ENCODE results near the gene ACOX3.

DNA sequence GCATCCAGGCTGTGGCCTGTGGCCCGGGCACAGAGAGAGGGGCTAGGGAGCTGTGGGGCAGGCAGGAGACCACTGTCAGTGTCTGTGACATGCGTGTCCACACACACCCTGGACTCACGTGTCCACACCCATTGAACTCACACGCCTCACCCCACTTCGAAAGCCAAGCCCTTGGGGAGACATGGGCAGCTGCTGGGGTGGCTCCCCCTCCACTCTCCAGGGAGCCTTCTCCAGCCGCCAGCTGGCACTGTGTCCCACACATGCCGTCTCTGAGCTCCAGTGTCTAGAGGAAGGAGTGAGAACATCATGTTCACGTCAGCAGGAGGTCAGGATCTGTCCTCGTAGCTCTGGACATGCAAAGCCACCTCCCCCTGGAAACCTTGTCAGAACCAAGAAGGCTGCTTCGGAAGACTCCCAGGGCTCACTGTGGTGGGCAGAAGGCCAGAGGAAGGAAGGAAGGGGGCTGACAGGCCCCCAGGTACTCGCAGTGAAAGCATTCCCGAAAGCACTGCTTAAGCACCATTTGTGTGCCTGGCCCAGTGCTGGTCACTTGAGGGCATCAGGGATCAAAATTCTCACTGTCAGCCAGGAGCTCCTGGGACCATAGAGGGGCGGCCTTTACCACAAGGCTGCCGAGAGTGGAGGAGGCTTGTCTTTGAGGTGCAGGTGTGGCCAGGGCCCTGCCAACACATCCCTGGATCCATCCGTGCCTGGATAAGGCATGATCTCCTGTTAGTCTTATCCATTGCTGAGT lies 109.5 kb downstream of the ACOX3 start:
- TF ChIP-seq CTCF (IDR thresholded peaks at IDR 0.05) (no peak), EP300 (IDR thresholded peaks at IDR 0.05) (peak in 1 of 2 donors; percentile 19)
